ENCODE results near the gene CRIP3. TPM values are rescaled to one million over a fixed set of nuclear protein-coding genes. Genes with fewer than 3 reads are reported as not detected.
A peak's percentile ranks its signal among the peaks of the same experiment; 100 is the strongest.

CRIP3 gene
- total and polyA plus RNA-seq, 2 experiments from 2014 or later = 3.6 to 5.2 TPM

GRCh38 chr6:43274127-43274915, 34.3 kb downstream of the CRIP3 start:
- no peaks in the 10 kb centered on the region for H3K9me3 ChIP-seq (ENCODE audit: low read depth)
- no peak for DNase-seq (ENCODE audit: low read depth in 1 of 2, low spot score in 1 of 2)
- no peak overlapping the region for H3K4me3 ChIP-seq
- peaks cover 30% of the 10 kb centered on the region for H3K27me3 ChIP-seq
- no peak for TF ChIP-seq CTCF (IDR thresholded peaks at IDR 0.05; ENCODE audit: low read depth, low read length)
- peaks cover 22% of the 10 kb centered on the region for H3K4me1 ChIP-seq (ENCODE audit: low read depth)
- H3K36me3 ChIP-seq = no peaks in the 10 kb centered on the region
- H3K27ac ChIP-seq = no peak overlapping the region

GRCh38 chr6:43273707-43274106, 34.9 kb downstream of the CRIP3 start:
- no peaks in the 10 kb centered on the region for H3K36me3 ChIP-seq
- H3K9me3 ChIP-seq (ENCODE audit: low read depth) = no peaks in the 10 kb centered on the region
- DNase-seq (ENCODE audit: low read depth in 1 of 2, low spot score in 1 of 2) = no peak
- no peak overlapping the region for H3K27ac ChIP-seq
- H3K27me3 ChIP-seq = peaks cover 30% of the 10 kb centered on the region
- TF ChIP-seq CTCF (IDR thresholded peaks at IDR 0.05; ENCODE audit: low read depth, low read length) = no peak
- H3K4me1 ChIP-seq (ENCODE audit: low read depth) = peaks cover 21% of the 10 kb centered on the region
- H3K4me3 ChIP-seq = no peak overlapping the region

DNA sequence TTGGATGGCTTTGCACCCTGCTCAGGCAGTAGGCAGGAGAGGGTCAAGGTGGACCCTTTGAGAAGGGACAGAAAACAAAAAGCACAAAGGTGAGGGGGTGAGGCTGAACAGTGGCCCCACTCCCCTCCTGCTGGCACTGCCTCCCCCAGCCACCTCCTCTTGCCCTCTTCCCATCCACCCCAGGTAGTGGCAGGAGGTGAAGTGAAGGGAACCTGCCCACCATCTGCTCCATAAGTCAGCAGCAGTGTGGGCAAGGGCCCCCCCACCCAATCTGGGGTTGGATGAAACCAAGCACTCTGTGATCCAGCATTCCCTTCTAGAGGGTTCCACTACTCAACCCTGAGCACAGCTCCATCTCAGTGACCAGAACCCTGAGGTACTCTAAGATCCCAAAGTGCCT, 36.7 kb downstream of the CRIP3 start:
- Histone ChIP-seq H3K4me1 (ENCODE audit: low read depth) (peaks cover 34% of the 10 kb centered on the region), H3K9me3 (ENCODE audit: low read depth) (no peaks in the 10 kb centered on the region), H3K4me3 (no peak overlapping the region), H3K36me3 (no peaks in the 10 kb centered on the region), H3K27ac (no peak overlapping the region), H3K27me3 (peaks cover 30% of the 10 kb centered on the region)
- no peak for DNase-seq (ENCODE audit: low read depth in 1 of 2, low spot score in 1 of 2)
- TF ChIP-seq CTCF (IDR thresholded peaks at IDR 0.05; ENCODE audit: low read depth, low read length) = no peak

- H3K4me3 ChIP-seq = no peak overlapping the region
- no peak overlapping the region for H3K27ac ChIP-seq
- no peaks in the 10 kb centered on the region for H3K36me3 ChIP-seq
- no peak for TF ChIP-seq CTCF (IDR thresholded peaks at IDR 0.05; ENCODE audit: low read depth, low read length)
- H3K4me1 ChIP-seq (ENCODE audit: low read depth) = peaks cover 34% of the 10 kb centered on the region
- DNase-seq (ENCODE audit: low read depth in 1 of 2, low spot score in 1 of 2) = no peak
- no peaks in the 10 kb centered on the region for H3K9me3 ChIP-seq (ENCODE audit: low read depth)
- peaks cover 26% of the 10 kb centered on the region for H3K27me3 ChIP-seq
Observed at GRCh38 chr6:43271103-43271815, 37.4 kb downstream of the CRIP3 start.

- Histone ChIP-seq H3K27ac (peak overlapping the region; percentile 27), H3K36me3 (no peaks in the 10 kb centered on the region), H3K4me3 (no peak overlapping the region), H3K27me3 (peaks cover 7% of the 10 kb centered on the region), H3K9me3 (ENCODE audit: low read depth) (no peaks in the 10 kb centered on the region), H3K4me1 (ENCODE audit: low read depth) (peaks cover 34% of the 10 kb centered on the region)
- DNase-seq (ENCODE audit: low read depth in 1 of 2, low spot score in 1 of 2) = no peak
- TF ChIP-seq CTCF (IDR thresholded peaks at IDR 0.05; ENCODE audit: low read depth, low read length) = no peak
Observed at GRCh38 chr6:43269273-43270007, 39.2 kb downstream of the CRIP3 start.

Data from cardiac muscle cell (in vitro differentiated cells and primary cell).